Glomerular visceral epithelial cell (primary cell): ENCODE measurements around the gene TMEM63C.

Source experiments
- DNase-seq: peaks from one replicate; pipeline ENCODE4 v3.0.0-alpha.2; 2016; ENCODE audit errors: extremely low spot score

Gene TMEM63C

GRCh38 chr14:77195766-77196165 lies 14.2 kb downstream of the TMEM63C start:
- no peak for DNase-seq

GRCh38 chr14:77197988-77198387 lies 16.4 kb downstream of the TMEM63C start:
- no peak for DNase-seq

- DNase-seq = no peak
Observed at GRCh38 chr14:77198561-77198960, 17.0 kb downstream of the TMEM63C start.

GRCh38 chr14:77199590-77199989 lies 18.0 kb downstream of the TMEM63C start:
- DNase-seq = no peak

GRCh38 chr14:77200406-77200985 lies 18.9 kb downstream of the TMEM63C start:
- DNase-seq = no peak

GRCh38 chr14:77201696-77202095 lies 20.1 kb downstream of the TMEM63C start:
- no peak for DNase-seq

GRCh38 chr14:77203611-77204458 lies 22.2 kb downstream of the TMEM63C start:
- no peak for DNase-seq

GRCh38 chr14:77204459-77204771 lies 22.8 kb downstream of the TMEM63C start:
- no peak for DNase-seq

- no peak for DNase-seq
Observed at GRCh38 chr14:77204907-77205306, 23.3 kb downstream of the TMEM63C start.

GRCh38 chr14:77205566-77205965 lies 24.0 kb downstream of the TMEM63C start:
- DNase-seq = no peak

- no peak for DNase-seq
Observed at GRCh38 chr14:77206261-77206824, 24.7 kb downstream of the TMEM63C start.

- no peak for DNase-seq
Observed at GRCh38 chr14:77206877-77207389, 25.3 kb downstream of the TMEM63C start.

- peak; percentile 67 for DNase-seq
Observed at GRCh38 chr14:77208291-77208978, 26.8 kb downstream of the TMEM63C start.

- no peak for DNase-seq
Observed at GRCh38 chr14:77208979-77209318, 27.4 kb downstream of the TMEM63C start.

GRCh38 chr14:77212097-77212870 lies 30.7 kb downstream of the TMEM63C start:
- DNase-seq = no peak

GRCh38 chr14:77212943-77213678 lies 31.5 kb downstream of the TMEM63C start:
- peak; percentile 58 for DNase-seq

GRCh38 chr14:77213679-77214016 lies 32.0 kb downstream of the TMEM63C start:
- DNase-seq = no peak

GRCh38 chr14:77214216-77214615 lies 32.6 kb downstream of the TMEM63C start:
- no peak for DNase-seq

GRCh38 chr14:77217551-77217950 lies 36.0 kb downstream of the TMEM63C start:
- no peak for DNase-seq

- DNase-seq = no peak
Observed at GRCh38 chr14:77219591-77219990, 38.0 kb downstream of the TMEM63C start.
